ENCODE measurements around the gene NTM.

NTM gene

DNA sequence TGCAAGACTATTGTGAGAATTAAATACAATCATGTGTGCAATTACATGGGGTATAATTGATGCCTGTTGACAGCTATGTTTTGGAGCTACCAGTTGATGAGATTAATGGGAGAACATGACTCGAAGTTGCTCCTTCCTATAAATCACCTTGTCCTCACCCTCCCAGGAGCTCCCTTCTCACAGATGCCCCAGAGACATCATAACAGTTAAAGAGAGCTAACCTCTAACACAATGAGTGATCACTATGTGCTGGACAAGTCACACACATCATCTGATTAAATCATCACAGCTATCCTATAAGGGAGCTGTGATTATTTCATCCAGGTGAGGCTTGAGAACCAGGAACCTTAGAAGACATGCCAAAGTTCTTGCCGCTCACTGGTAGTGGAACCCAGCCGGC, 394.2 kb downstream of the NTM start:
- TF ChIP-seq, protein P1, sequence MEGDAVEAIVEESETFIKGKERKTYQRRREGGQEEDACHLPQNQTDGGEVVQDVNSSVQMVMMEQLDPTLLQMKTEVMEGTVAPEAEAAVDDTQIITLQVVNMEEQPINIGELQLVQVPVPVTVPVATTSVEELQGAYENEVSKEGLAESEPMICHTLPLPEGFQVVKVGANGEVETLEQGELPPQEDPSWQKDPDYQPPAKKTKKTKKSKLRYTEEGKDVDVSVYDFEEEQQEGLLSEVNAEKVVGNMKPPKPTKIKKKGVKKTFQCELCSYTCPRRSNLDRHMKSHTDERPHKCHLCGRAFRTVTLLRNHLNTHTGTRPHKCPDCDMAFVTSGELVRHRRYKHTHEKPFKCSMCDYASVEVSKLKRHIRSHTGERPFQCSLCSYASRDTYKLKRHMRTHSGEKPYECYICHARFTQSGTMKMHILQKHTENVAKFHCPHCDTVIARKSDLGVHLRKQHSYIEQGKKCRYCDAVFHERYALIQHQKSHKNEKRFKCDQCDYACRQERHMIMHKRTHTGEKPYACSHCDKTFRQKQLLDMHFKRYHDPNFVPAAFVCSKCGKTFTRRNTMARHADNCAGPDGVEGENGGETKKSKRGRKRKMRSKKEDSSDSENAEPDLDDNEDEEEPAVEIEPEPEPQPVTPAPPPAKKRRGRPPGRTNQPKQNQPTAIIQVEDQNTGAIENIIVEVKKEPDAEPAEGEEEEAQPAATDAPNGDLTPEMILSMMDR (IDR thresholded peaks at IDR 0.05; ENCODE audit: low read depth, low read length) = no peak
- DNase-seq (ENCODE audit: extremely low read depth, low read depth) = no peak

DNA sequence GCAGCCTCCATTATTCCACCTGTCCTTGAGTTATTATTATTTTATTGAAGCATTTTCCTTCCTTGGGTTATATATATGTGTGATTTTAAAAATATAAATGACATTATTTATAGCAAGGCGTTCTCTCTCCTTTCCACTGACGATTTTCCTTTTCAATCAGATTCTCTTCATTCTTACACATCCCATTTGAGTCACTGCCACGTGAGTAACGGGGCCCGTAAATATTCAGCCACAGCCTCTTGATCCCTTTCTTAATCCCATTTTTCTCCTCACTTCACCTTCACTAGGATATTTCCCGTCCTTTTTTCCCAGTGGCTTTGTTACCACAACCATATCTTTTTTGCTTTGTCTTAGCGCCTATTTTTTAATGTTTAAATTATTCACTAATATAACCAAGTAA, 396.2 kb downstream of the NTM start:
- no peak for DNase-seq (ENCODE audit: extremely low read depth, low read depth)
- TF ChIP-seq, protein P1 (IDR thresholded peaks at IDR 0.05; ENCODE audit: low read depth, low read length) = no peak

DNA sequence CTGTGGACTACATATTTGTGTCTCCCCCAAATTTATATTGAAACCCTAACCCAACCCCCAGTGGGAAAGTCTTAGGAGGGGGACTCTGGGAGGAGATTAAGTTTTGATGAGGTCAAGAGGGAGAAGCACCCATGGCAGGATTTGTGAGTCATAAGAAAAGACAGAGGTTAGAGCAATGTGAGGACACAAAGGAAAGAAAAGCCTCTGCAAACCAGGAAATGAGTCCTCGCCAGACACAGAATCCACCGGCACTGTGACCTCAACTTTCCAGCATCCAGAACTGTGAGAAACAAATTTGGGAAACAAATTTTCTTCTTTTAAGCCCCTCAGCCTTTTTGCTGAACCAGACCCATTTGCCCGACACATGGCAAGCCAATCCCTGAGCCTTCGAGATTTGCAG, 397.0 kb downstream of the NTM start:
- DNase-seq (ENCODE audit: extremely low read depth, low read depth) = no peak
- TF ChIP-seq, protein P1 (IDR thresholded peaks at IDR 0.05; ENCODE audit: low read depth, low read length) = no peak

DNA sequence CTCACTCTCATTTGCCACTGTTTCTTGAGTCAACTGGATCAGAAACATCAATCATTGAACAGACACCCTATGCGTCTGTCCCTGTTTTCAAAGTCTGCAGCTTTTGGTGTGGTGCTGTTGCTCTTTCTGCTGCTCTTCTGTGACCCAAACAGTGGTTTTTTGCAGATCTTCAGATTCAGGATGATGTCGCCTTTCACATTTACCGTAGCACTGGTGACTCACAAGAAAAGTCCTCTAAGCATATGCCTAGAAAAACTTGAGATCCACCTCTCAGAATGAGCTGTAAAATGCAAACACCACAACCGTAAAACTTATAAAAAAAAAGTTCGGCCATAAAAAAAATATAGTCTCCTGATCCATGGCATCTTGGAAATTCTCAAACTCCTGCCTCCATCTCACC, 400.4 kb downstream of the NTM start:
- TF ChIP-seq, protein P1 (IDR thresholded peaks at IDR 0.05; ENCODE audit: low read depth, low read length) = no peak
- DNase-seq (ENCODE audit: extremely low read depth, low read depth) = no peak

DNA sequence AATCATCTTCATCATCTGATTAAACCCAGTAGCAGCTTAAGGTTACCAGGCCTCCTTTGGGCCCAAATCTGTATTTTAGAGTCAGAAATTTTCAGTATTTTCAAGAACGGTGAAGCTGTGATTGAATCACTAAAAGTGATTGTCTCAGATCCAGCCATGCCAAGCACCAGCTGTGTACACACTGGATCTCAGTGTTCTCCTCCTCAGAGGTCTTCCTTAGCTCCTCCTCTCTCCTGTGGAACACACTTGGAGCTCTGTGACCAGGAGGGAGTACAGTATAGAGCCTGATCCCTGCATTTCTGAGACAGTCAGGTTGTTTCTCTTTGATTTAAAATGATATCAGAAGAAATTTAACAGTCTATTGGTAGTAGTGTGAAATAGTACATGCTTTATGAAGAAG, 401.1 kb downstream of the NTM start:
- TF ChIP-seq, protein P1 (IDR thresholded peaks at IDR 0.05; ENCODE audit: low read depth, low read length) = no peak
- no peak for DNase-seq (ENCODE audit: extremely low read depth, low read depth)

DNA sequence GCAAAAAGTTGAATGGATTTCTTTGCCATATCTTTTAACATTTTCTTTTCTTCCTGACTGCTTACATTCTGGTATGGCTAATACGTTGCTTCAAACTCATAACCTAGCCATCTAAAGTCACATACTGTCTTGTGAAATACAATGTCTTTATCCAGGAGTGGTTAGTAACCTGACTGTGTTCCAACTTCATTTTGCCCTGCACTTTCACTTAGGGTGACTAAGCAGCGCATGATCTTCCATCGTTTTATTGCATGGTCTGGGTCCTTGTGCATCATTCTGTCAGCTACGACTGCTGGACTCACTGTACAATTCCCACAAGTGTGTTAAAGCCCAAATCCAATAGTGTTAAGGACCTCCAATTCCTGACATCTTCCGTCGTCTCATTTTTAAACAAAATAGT, 403.2 kb downstream of the NTM start:
- no peak for DNase-seq (ENCODE audit: extremely low read depth, low read depth)

DNA sequence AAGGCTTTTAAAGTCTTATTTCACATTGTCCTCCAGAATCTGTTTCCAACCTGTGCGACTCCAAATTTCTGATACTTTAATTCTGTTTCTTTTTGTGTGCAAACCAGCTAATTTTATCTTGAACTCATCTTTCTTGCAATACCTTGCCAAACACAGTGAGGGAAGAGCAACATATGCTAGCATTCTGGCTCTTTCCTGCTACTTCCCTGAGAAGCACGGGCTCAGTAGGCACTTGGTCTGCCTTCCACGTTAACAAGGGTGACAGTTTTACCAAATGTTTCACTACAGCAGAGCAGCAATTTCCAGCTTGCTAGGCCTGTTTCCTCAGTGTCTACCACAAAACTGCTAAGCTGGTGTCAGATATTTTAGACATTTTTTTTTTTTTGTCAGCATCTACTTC, 405.8 kb downstream of the NTM start:
- no peak for DNase-seq (ENCODE audit: extremely low read depth, low read depth)
- TF ChIP-seq, protein P1 (IDR thresholded peaks at IDR 0.05; ENCODE audit: low read depth, low read length) = no peak

More for the DNA sequence above, 403.2 kb downstream of the NTM start:
- TF ChIP-seq, protein P1 (IDR thresholded peaks at IDR 0.05; ENCODE audit: low read depth, low read length) = no peak

All from AG09319 (cell line).